C4-2B (cell line): ENCODE measurements around the gene AFF3.

ENCODE experiments used
- H3K27ac ChIP-seq: fragments of 450-650 bp; 2 replicates; pipeline ENCODE4 v1.5.1; 2017
- ZFX ChIP-seq: fragments of 450-650 bp; IDR thresholded peaks from 2 replicates; pipeline ENCODE4 v1.6.1; 2017
- TF ChIP-seq, protein P1 (sequence below): fragments of 450-650 bp; conservative IDR thresholded peaks from 2 replicates; pipeline ENCODE4 v1.5.1; 2017; ENCODE audit warnings: mild to moderate bottlenecking

The AFF3 gene

DNA sequence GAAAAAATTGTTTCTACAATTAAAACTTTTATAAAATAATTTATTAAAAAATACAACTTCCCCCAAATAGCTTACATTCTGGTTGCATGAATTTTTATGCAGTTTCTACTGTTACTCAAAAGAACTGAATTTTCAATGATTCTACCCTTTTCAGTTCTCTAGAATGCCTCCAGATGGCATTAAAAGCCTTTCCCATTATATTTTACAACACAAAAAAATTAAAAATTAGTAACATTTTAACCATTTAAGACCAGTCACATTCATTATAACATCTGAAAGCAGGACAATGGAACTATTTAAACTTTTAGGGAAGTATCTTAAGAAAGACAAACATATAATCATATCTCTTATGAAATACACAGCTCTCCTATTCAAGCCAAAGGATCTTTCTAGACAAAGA lies 416.6 kb downstream of the AFF3 start:
- TF ChIP-seq, protein P1, sequence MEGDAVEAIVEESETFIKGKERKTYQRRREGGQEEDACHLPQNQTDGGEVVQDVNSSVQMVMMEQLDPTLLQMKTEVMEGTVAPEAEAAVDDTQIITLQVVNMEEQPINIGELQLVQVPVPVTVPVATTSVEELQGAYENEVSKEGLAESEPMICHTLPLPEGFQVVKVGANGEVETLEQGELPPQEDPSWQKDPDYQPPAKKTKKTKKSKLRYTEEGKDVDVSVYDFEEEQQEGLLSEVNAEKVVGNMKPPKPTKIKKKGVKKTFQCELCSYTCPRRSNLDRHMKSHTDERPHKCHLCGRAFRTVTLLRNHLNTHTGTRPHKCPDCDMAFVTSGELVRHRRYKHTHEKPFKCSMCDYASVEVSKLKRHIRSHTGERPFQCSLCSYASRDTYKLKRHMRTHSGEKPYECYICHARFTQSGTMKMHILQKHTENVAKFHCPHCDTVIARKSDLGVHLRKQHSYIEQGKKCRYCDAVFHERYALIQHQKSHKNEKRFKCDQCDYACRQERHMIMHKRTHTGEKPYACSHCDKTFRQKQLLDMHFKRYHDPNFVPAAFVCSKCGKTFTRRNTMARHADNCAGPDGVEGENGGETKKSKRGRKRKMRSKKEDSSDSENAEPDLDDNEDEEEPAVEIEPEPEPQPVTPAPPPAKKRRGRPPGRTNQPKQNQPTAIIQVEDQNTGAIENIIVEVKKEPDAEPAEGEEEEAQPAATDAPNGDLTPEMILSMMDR: peak; percentile 42
- no peak for TF ChIP-seq ZFX

DNA sequence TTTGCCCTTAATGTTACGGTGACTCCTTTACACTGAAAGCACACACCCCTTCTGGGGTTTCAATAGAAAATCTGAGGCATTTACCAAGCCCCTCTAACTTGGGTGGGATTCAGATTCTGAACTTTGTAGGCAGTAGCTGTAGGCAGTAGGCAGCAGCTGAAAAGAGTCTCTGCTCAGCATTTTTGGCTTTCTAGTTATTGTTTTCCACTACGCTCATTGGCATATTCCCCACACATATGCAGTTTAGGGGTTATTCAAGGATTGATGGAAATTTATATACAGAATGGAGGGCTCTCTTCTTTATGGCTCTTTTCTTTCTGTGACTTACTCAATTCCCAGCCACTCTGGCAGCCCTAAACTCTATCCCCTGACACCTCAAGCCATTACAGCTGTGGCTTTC lies 419.9 kb downstream of the AFF3 start:
- no peak overlapping the region for H3K27ac ChIP-seq
- TF ChIP-seq, protein P1: no peak

More for the DNA sequence above, 416.6 kb downstream of the AFF3 start:
- no peak overlapping the region for H3K27ac ChIP-seq

GRCh38 chr2:99719102-99719501 lies 423.3 kb downstream of the AFF3 start:
- H3K27ac ChIP-seq: no peak overlapping the region
- TF ChIP-seq, protein P1: no peak
- no peak for TF ChIP-seq ZFX

DNA sequence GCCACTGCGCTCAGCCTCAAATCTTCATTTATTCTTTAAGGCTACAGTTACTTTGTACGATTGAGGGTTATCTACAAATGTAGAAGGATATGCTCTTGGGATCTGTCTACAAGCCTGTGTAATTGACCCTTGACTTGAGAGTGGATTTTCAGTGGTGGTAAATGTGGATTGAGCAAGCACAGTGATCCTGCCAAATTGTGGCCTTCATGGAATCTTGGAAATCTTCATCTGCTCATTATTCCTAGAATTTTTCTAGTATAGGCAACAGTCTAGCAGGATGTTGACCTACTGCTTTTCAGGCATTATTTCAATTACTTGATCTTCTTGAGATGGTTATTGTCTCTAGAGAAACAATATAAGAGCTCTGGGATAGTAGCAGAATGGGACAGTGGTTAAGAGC lies 426.4 kb downstream of the AFF3 start:
- no peak for TF ChIP-seq ZFX
- TF ChIP-seq, protein P1: no peak
- no peak overlapping the region for H3K27ac ChIP-seq

DNA sequence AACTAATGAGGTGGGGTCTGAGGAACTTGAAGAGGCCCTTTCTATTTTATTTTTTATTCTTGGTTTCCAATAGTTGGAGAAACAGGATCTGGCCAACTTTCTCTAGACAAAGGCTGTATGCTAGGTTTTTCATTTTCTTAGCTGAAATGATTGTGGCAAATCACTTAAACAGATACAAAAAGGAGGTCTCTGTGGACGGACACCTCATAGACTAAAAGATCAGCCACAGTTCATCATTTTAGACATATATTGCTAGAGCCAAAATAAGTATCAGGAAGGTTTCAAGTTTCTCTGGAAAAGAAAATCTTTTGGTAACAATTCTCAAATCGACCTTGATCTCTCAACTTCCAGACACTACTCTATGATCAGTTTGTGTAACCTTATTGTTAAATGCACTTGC lies 428.0 kb downstream of the AFF3 start:
- no peak overlapping the region for H3K27ac ChIP-seq
- TF ChIP-seq, protein P1: no peak
- no peak for TF ChIP-seq ZFX

GRCh38 chr2:99711144-99711543 lies 431.2 kb downstream of the AFF3 start:
- H3K27ac ChIP-seq: no peak overlapping the region

DNA sequence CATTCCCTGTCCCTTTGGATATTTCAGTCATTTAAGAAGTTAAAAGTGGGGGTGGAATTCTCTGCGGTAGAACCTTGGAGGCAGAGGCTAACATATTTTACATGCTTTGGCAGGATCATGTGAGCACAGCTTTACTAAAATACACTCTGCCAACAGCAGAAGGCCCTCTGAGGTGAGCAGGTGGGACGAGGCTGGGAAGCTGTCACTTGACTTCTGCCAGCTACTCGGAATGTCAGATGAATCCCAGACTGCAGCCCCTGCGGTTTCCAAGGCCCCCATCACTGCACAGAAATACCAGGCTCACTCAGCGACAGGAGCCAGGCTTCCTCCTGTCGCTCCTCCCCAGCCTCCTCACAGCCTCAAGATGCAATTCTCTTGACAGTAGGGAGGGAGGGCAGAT lies 431.7 kb downstream of the AFF3 start:
- no peak for TF ChIP-seq ZFX
- TF ChIP-seq, protein P1: no peak

More at GRCh38 chr2:99711144-99711543, 431.2 kb downstream of the AFF3 start:
- TF ChIP-seq, protein P1: no peak
- TF ChIP-seq ZFX: no peak

More for the DNA sequence above, 431.7 kb downstream of the AFF3 start:
- no peak overlapping the region for H3K27ac ChIP-seq
